HEK293 (cell line): Measurements from ENCODE around the gene KLRC4.

Experiments used
- GFI1B ChIP-seq: fragments of 450-650 bp; formaldehyde crosslinking; IDR thresholded peaks from 2 replicates; pipeline ENCODE4 v1.5.1; 2016; ENCODE audit warnings: missing biosample characterization, missing genetic modification characterization
- TCF7L2 ChIP-seq: IDR thresholded peaks from 2 replicates; pipeline ENCODE4 v1.6.1; 2011; ENCODE audit warnings: low read depth, mild to moderate bottlenecking, inconsistent platforms, low read length, moderate library complexity, borderline replicate concordance
- TRIM28 ChIP-seq: IDR thresholded peaks from 2 replicates; pipeline ENCODE4 v1.6.1; 2011; ENCODE audit warnings: low read length, control low read depth, borderline replicate concordance
- ZBTB48 ChIP-seq: fragments of 450-650 bp; formaldehyde crosslinking; IDR thresholded peaks from 2 replicates; pipeline ENCODE4 v1.5.1; 2016; ENCODE audit warnings: missing biosample characterization, missing genetic modification characterization
- ZFP3 ChIP-seq: fragments of 450-650 bp; formaldehyde crosslinking; IDR thresholded peaks from 2 replicates; pipeline ENCODE4 v1.5.1; 2016; ENCODE audit warnings: low read depth, missing biosample characterization, missing genetic modification characterization
- ZNF221 ChIP-seq: fragments of 450-650 bp; formaldehyde crosslinking; IDR thresholded peaks from 2 replicates; pipeline ENCODE4 v1.5.1; 2017; ENCODE audit warnings: missing biosample characterization, missing genetic modification characterization, borderline replicate concordance
- ZNF274 ChIP-seq, 2 experiments: fragments of 200-500 bp in 1 of 2; fragments of 450-650 bp in 1 of 2; sonication (Bioruptor generic) in 1 of 2; formaldehyde crosslinking in 1 of 2; IDR thresholded peaks; 2 replicates each; pipeline versions ENCODE4 v1.5.1 to v1.6.1; 2014 to 2016; ENCODE audit warnings: borderline replicate concordance in 1 of 2, inconsistent platforms in 1 of 2, low read length in 1 of 2, missing biosample characterization in 1 of 2, missing genetic modification characterization in 1 of 2
- ZNF350 ChIP-seq: fragments of 450-650 bp; formaldehyde crosslinking; IDR thresholded peaks from 2 replicates; pipeline ENCODE4 v1.5.0; 2017; ENCODE audit warnings: missing biosample characterization, mild to moderate bottlenecking, missing genetic modification characterization
- ZNF391 ChIP-seq: fragments of 450-650 bp; formaldehyde crosslinking; IDR thresholded peaks from 2 replicates; pipeline ENCODE4 v1.5.1; 2016; ENCODE audit warnings: low read depth, missing biosample characterization, missing genetic modification characterization, borderline replicate concordance
- ZNF510 ChIP-seq: fragments of 450-650 bp; formaldehyde crosslinking; IDR thresholded peaks from 2 replicates; pipeline ENCODE4 v1.5.1; 2018; ENCODE audit warnings: mild to moderate bottlenecking, missing genetic modification characterization, missing biosample characterization; ENCODE audit not compliant: insufficient replicate concordance
- TF ChIP-seq, protein P1 (sequence below): fragments of 450-650 bp; formaldehyde crosslinking; IDR thresholded peaks from 2 replicates; pipeline ENCODE4 v1.5.1; 2016; ENCODE audit warnings: missing biosample characterization, missing genetic modification characterization
- TF ChIP-seq, protein P2 (sequence below): fragments of 450-650 bp; formaldehyde crosslinking; IDR thresholded peaks from 2 replicates; pipeline ENCODE4 v1.5.1; 2016; ENCODE audit warnings: missing biosample characterization, missing genetic modification characterization, low read depth

DNA sequence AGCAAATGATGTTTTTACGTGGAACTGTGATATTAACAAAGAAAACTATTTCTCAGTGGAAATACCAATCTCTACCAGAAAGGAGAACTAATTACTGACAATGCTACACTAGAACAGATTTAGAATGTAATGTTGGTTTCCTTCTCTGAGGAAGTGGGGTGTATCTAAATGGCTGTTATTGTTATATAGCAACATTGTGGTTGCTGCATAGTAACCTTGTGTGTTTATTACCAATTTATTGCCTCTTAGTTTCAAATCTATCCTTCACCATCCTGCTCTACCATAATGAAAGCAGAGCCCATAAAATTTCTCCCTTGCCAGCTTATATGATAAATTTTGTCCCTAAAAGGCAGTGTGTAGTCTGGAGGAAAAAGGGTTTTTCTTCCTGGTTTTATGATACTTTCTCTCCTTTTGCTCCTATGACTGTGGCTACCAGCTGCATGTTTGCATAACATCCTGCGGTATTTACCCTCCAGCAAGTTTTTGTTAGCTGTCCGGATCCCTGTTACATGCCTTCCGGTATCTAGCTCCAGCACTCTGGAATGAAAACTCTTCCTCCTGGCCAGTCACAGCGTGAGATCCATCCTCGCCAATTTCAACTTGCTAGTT, 14.1 kb downstream of the KLRC4 start:
- TF ChIP-seq ZFP3 (tag by site-specific recombination) (no peak), ZNF274 (IDR thresholded peaks at IDR 0.05; ENCODE audit: low read length) (no peak), ZNF274 (tag by site-specific recombination; IDR thresholded peaks at IDR 0.05; ENCODE audit: borderline replicate concordance) (no peak), ZNF510 (tag by site-specific recombination) (no peak), ZBTB48 (tag by site-specific recombination) (no peak), GFI1B (tag by site-specific recombination) (no peak), TCF7L2 (no peak), ZNF221 (no peak), ZNF391 (tag by site-specific recombination) (no peak), ZNF350 (no peak), TRIM28 (0 out of 2 replicates have a peak, but pooled peaks have one; percentile 19)
- TF ChIP-seq, protein P1, sequence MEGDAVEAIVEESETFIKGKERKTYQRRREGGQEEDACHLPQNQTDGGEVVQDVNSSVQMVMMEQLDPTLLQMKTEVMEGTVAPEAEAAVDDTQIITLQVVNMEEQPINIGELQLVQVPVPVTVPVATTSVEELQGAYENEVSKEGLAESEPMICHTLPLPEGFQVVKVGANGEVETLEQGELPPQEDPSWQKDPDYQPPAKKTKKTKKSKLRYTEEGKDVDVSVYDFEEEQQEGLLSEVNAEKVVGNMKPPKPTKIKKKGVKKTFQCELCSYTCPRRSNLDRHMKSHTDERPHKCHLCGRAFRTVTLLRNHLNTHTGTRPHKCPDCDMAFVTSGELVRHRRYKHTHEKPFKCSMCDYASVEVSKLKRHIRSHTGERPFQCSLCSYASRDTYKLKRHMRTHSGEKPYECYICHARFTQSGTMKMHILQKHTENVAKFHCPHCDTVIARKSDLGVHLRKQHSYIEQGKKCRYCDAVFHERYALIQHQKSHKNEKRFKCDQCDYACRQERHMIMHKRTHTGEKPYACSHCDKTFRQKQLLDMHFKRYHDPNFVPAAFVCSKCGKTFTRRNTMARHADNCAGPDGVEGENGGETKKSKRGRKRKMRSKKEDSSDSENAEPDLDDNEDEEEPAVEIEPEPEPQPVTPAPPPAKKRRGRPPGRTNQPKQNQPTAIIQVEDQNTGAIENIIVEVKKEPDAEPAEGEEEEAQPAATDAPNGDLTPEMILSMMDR (tag by site-specific recombination), result no peak
- TF ChIP-seq, protein P2, sequence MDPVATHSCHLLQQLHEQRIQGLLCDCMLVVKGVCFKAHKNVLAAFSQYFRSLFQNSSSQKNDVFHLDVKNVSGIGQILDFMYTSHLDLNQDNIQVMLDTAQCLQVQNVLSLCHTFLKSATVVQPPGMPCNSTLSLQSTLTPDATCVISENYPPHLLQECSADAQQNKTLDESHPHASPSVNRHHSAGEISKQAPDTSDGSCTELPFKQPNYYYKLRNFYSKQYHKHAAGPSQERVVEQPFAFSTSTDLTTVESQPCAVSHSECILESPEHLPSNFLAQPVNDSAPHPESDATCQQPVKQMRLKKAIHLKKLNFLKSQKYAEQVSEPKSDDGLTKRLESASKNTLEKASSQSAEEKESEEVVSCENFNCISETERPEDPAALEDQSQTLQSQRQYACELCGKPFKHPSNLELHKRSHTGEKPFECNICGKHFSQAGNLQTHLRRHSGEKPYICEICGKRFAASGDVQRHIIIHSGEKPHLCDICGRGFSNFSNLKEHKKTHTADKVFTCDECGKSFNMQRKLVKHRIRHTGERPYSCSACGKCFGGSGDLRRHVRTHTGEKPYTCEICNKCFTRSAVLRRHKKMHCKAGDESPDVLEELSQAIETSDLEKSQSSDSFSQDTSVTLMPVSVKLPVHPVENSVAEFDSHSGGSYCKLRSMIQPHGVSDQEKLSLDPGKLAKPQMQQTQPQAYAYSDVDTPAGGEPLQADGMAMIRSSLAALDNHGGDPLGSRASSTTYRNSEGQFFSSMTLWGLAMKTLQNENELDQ (tag by site-specific recombination), result no peak
